Measurements from ENCODE around the gene XPO5. TPM values are rescaled to one million over a fixed set of nuclear protein-coding genes. Genes with fewer than 3 reads are reported as not detected.

XPO5 gene
- total and polyA plus RNA-seq, 9 of the 15 experiments (the other 6 are each of a cell fraction or from before 2014, with no cell fraction given): 36.0 to 170 (median 99.1) TPM

DNA sequence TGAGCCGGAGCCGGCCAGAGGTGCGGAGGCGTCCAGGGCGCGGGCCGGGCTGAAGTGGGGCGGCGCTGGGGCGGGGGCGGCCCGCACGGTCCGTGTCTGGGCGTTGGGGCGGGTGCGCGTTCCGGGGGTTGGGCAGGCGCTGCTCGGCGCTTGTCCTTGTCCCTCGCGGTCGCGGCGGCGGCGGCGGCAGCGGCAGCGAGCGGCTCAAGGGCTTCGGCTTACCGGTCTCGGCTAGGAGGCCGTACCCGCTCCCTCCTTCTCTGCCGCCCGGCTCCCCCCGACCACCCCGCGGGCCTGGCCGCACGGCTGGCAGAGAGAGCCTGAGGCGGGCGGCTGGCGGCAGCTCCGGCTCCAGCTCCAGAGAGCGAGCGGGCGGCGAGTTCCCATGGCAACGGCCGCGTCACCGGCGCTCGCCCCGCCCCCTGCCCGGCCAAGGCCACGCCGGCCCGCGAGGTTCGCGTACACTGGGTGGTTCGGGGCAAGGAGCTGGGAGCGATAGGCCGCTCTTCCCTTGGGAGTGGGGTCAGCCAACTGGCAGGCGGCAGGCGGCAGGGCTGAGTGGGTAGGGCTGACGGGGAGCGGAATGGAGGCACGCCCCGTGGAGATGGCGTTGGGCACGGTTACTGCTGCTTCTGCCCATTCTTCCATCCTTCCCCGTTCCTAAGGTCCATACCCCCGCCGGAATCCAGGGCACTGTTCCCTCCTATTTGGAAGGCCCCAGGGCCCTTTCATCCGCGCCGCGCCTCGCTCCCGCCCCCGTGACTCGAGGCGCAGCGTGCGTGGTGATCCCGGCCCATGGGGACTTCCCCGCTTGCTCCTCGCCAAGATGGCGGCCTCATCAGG, 65.6 kb downstream of the XPO5 start, which contains the start of gene LRRC73 (continued):
- TF ChIP-seq ARID4B (CRISPR knock-in tag; IDR thresholded peaks at IDR 0.05) (0 out of 2 replicates have a peak, but pooled peaks have one; percentile 65), JUNB (CRISPR knock-in tag; conservative IDR thresholded peaks at IDR 0.05) (no peak), ETS1 (conservative IDR thresholded peaks at IDR 0.05; ENCODE audit: control insufficient read depth, low read depth, low read length) (0 out of 2 replicates have a peak, but pooled peaks have one; percentile 46), NELFE (IDR thresholded peaks at IDR 0.05; ENCODE audit: insufficient read depth, insufficient read length) (no peak), ZSCAN29 (IDR thresholded peaks at IDR 0.05) (no peak), U2AF2 (optimal IDR thresholded peaks at IDR 0.05; ENCODE audit: low read depth, low read length) (no peak), NFE2L1 (tag; IDR thresholded peaks at IDR 0.05; ENCODE audit: borderline replicate concordance, low read depth) (no peak), EGR1 (conservative IDR thresholded peaks at IDR 0.05) (peak; percentile 54), SAFB2 (IDR thresholded peaks at IDR 0.05; ENCODE audit: borderline replicate concordance, low read depth, low read length, severe bottlenecking) (no peak), SFPQ (IDR thresholded peaks at IDR 0.05; ENCODE audit: low read depth, low read length) (no peak), BHLHE40 (IDR thresholded peaks at IDR 0.05; ENCODE audit: low read length) (no peak), ZNF384 (IDR thresholded peaks at IDR 0.05; ENCODE audit: low read depth, low read length) (no peak), ZNF217 (CRISPR knock-in tag; IDR thresholded peaks at IDR 0.05) (no peak), MIER1 (IDR thresholded peaks at IDR 0.05; ENCODE audit: low read depth) (no peak), RBM34 (IDR thresholded peaks at IDR 0.05; ENCODE audit: borderline replicate concordance, insufficient read depth, low read length) (0 out of 2 replicates have a peak, but pooled peaks have one; percentile 49)
- TF ChIP-seq, protein P1, sequence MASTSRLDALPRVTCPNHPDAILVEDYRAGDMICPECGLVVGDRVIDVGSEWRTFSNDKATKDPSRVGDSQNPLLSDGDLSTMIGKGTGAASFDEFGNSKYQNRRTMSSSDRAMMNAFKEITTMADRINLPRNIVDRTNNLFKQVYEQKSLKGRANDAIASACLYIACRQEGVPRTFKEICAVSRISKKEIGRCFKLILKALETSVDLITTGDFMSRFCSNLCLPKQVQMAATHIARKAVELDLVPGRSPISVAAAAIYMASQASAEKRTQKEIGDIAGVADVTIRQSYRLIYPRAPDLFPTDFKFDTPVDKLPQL (IDR thresholded peaks at IDR 0.05; ENCODE audit: extremely low read depth, insufficient read length): no peak
- TF ChIP-seq, protein P2, sequence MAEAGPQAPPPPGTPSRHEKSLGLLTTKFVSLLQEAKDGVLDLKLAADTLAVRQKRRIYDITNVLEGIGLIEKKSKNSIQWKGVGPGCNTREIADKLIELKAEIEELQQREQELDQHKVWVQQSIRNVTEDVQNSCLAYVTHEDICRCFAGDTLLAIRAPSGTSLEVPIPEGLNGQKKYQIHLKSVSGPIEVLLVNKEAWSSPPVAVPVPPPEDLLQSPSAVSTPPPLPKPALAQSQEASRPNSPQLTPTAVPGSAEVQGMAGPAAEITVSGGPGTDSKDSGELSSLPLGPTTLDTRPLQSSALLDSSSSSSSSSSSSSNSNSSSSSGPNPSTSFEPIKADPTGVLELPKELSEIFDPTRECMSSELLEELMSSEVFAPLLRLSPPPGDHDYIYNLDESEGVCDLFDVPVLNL (CRISPR knock-in tag; IDR thresholded peaks at IDR 0.05; ENCODE audit: low read depth): no peak
